Measurements from ENCODE around the gene NXPH2.

- TF ChIP-seq POLR2A (IDR thresholded peaks at IDR 0.05; ENCODE audit: low read depth, low read length): no peak
- no peak for TF ChIP-seq POLR2AphosphoS5 (IDR thresholded peaks at IDR 0.05; ENCODE audit: low read depth, low read length)
- TF ChIP-seq PAX5 (IDR thresholded peaks at IDR 0.05; ENCODE audit: insufficient read depth, low read length, severe bottlenecking): no peak
These were observed 57.9 kb downstream of the NXPH2 start for GRCh38 chr2:138722316-138722715.
